WTC11 (cell line): Measurements from ENCODE around the gene TMEFF1.

Experiments used
- KAT7 ChIP-seq: sonication (generic); formaldehyde crosslinking; IDR thresholded peaks from 2 replicates; pipeline ENCODE4 v1.8.1; 2023; ENCODE audit warnings: missing genetic modification reagents, mild to moderate bottlenecking, borderline replicate concordance
- MAX ChIP-seq: sonication (generic); formaldehyde crosslinking; IDR thresholded peaks from 2 replicates; pipeline ENCODE4 v1.8.0; 2022; ENCODE audit warnings: mild to moderate bottlenecking, missing genetic modification reagents
- ZNF263 ChIP-seq: sonication (generic); formaldehyde crosslinking; IDR thresholded peaks from 2 replicates; pipeline ENCODE4 v1.8.1; 2022; ENCODE audit warnings: low read depth, mild to moderate bottlenecking, moderate library complexity, missing genetic modification reagents
- TF ChIP-seq, protein P1 (sequence below): sonication (generic); formaldehyde crosslinking; IDR thresholded peaks from 2 replicates; pipeline ENCODE4 v1.8.0; 2022; ENCODE audit warnings: mild to moderate bottlenecking, missing genetic modification reagents
- TF ChIP-seq, protein P2 (sequence below): sonication (generic); formaldehyde crosslinking; IDR thresholded peaks from 2 replicates; pipeline ENCODE4 v1.8.1; 2023; ENCODE audit warnings: mild to moderate bottlenecking, missing genetic modification reagents, moderate library complexity
- TF ChIP-seq, protein P3 (sequence below): fragments of 200-600 bp; IDR thresholded peaks from 2 replicates; pipeline ENCODE4 v1.8.0; 2022; ENCODE audit warnings: antibody characterized with exemption

GRCh38 chr9:100431886-100432285, 41.1 kb upstream of the TMEFF1 start:
- TF ChIP-seq MAX (CRISPR knock-in tag) (no peak), ZNF263 (CRISPR knock-in tag) (no peak), KAT7 (CRISPR knock-in tag) (no peak)
- TF ChIP-seq, protein P1, sequence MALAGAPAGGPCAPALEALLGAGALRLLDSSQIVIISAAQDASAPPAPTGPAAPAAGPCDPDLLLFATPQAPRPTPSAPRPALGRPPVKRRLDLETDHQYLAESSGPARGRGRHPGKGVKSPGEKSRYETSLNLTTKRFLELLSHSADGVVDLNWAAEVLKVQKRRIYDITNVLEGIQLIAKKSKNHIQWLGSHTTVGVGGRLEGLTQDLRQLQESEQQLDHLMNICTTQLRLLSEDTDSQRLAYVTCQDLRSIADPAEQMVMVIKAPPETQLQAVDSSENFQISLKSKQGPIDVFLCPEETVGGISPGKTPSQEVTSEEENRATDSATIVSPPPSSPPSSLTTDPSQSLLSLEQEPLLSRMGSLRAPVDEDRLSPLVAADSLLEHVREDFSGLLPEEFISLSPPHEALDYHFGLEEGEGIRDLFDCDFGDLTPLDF (CRISPR knock-in tag): no peak
- TF ChIP-seq, protein P2, sequence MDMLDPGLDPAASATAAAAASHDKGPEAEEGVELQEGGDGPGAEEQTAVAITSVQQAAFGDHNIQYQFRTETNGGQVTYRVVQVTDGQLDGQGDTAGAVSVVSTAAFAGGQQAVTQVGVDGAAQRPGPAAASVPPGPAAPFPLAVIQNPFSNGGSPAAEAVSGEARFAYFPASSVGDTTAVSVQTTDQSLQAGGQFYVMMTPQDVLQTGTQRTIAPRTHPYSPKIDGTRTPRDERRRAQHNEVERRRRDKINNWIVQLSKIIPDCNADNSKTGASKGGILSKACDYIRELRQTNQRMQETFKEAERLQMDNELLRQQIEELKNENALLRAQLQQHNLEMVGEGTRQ (CRISPR knock-in tag): no peak
- TF ChIP-seq, protein P3, sequence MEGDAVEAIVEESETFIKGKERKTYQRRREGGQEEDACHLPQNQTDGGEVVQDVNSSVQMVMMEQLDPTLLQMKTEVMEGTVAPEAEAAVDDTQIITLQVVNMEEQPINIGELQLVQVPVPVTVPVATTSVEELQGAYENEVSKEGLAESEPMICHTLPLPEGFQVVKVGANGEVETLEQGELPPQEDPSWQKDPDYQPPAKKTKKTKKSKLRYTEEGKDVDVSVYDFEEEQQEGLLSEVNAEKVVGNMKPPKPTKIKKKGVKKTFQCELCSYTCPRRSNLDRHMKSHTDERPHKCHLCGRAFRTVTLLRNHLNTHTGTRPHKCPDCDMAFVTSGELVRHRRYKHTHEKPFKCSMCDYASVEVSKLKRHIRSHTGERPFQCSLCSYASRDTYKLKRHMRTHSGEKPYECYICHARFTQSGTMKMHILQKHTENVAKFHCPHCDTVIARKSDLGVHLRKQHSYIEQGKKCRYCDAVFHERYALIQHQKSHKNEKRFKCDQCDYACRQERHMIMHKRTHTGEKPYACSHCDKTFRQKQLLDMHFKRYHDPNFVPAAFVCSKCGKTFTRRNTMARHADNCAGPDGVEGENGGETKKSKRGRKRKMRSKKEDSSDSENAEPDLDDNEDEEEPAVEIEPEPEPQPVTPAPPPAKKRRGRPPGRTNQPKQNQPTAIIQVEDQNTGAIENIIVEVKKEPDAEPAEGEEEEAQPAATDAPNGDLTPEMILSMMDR: no peak
